ENCODE data around the gene LBP.

DNA sequence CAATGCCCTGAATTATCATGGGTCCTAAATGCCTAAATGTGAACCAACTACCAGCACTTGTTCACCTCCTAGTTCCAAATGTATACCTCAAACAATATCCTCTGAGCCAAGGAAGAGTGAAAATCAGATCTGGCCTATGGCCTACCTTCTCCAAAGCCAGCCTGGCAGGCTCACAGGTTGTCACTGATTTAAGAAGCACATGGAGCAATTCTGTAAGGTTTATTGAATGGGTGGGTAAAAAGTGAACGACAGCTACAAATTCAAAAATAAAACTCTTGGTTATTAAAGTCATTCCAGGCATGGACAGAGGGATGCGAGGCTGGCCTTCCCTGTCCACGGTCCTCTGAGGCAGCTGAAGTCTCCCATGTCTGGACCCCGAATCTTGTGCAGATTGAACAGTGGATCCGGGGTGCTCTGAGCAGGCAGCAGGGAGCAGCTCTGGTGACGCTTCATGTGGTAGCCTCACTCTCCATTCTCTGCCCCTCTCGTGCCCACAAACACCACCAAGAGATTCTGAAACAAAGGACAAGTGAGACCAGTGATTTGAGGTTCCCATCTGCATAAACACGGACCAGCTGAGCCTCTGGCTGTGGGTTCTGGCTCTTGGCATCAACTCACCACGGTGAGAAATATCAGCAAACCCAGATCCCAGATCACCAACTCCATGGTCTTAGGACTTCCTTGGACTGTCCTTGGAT, 74.3 kb downstream of the LBP start:
- no peak for TF ChIP-seq POLR2A (IDR thresholded peaks at IDR 0.05; ENCODE audit: extremely low read depth, insufficient read length)
- TF ChIP-seq, protein P1, sequence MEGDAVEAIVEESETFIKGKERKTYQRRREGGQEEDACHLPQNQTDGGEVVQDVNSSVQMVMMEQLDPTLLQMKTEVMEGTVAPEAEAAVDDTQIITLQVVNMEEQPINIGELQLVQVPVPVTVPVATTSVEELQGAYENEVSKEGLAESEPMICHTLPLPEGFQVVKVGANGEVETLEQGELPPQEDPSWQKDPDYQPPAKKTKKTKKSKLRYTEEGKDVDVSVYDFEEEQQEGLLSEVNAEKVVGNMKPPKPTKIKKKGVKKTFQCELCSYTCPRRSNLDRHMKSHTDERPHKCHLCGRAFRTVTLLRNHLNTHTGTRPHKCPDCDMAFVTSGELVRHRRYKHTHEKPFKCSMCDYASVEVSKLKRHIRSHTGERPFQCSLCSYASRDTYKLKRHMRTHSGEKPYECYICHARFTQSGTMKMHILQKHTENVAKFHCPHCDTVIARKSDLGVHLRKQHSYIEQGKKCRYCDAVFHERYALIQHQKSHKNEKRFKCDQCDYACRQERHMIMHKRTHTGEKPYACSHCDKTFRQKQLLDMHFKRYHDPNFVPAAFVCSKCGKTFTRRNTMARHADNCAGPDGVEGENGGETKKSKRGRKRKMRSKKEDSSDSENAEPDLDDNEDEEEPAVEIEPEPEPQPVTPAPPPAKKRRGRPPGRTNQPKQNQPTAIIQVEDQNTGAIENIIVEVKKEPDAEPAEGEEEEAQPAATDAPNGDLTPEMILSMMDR (IDR thresholded peaks at IDR 0.05; ENCODE audit: low read depth, low read length): no peak
- TF ChIP-seq, protein P2, sequence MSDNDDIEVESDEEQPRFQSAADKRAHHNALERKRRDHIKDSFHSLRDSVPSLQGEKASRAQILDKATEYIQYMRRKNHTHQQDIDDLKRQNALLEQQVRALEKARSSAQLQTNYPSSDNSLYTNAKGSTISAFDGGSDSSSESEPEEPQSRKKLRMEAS (IDR thresholded peaks at IDR 0.05; ENCODE audit: low read depth, low read length): no peak
